ENCODE data around the gene NFKBIE.

GRCh38 chr6:44229376-44230033 lies 35.8 kb downstream of the NFKBIE start:
- TF ChIP-seq CTCF (IDR thresholded peaks at IDR 0.05): no peak
- no peak for TF ChIP-seq POLR2A (IDR thresholded peaks at IDR 0.05)
